IPS-15b (cell line): ENCODE results near the gene SYT8.

ENCODE experiments used
- H3K27me3 ChIP-seq: one replicate; pipeline ENCODE4 v1.6.1; 2013; ENCODE audit warnings: low read length; ENCODE audit not compliant: control insufficient read depth, insufficient read depth
- H3K36me3 ChIP-seq: one replicate; pipeline ENCODE4 v1.6.1; 2013; ENCODE audit warnings: low read length; ENCODE audit not compliant: control insufficient read depth, insufficient read depth
- H3K4me1 ChIP-seq: one replicate; pipeline ENCODE4 v1.6.1; 2013; ENCODE audit warnings: mild to moderate bottlenecking, low read length; ENCODE audit not compliant: control insufficient read depth, insufficient read depth
- H3K4me3 ChIP-seq: one replicate; pipeline ENCODE4 v1.5.1; 2013; ENCODE audit warnings: low read depth, low read length
- H3K9ac ChIP-seq: one replicate; pipeline ENCODE4 v1.6.1; 2013; ENCODE audit warnings: low read depth, mild to moderate bottlenecking, low read length
- H3K9me3 ChIP-seq: one replicate; pipeline ENCODE4 v1.6.1; 2013; ENCODE audit warnings: mild to moderate bottlenecking, low read length; ENCODE audit not compliant: control insufficient read depth, insufficient read depth

The SYT8 gene

DNA sequence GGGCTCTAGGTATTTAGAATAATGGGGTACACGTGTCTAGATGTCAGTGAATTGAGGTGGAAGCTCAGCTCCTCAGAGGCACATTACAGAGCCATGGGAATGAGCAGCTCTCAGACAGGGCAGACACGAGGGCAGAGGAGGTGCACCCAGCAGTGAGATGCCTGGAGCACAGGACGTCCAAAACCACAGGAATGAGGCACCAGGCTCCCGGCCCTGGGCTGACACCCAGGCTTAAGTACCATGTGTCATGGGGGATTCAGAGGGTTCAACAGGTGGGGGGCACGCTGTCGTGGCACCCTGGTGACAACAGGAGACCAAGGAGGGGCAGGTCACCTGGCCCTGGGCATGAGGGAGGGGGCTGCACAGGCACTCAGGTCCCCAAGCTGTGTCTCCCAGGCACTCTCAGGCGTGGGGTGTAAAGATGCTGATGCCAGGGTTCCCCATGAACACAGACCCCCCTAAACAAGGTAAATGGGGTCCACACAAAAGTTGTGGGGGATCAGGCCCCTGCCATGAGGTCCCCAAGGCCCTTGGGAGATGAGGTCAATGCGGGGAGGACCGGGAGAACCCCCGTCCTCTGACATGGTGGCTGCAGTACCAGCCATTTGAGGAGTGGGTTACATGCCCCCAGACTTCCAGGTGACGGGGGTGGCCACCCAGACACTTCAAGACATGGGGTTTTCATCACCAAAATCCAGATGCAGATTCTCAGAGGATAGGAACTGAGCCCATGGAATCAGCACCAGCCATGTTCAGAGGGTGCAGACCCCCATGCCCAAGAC is 5.6 kb upstream of the SYT8 start:
- Histone ChIP-seq H3K36me3 (no peaks in the 10 kb centered on the region), H3K4me3 (no peak overlapping the region), H3K4me1 (no peaks in the 10 kb centered on the region), H3K9me3 (no peaks in the 10 kb centered on the region), H3K9ac (no peak overlapping the region), H3K27me3 (no peaks in the 10 kb centered on the region)

DNA sequence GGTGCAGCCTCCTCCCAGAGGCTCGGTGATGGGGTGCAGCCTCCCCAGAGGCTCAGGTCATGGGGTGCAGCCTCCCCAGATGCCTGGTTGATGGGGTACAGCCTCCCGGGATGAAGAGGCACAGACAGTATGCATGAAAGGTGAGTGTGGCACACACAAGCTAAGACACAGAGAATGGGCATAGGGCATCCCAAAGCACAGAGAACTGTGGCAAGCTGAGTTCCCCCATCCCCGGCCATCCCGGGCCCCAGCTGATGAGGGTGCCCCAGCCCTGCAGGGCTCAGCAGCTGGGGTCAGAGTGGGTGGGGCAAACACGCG is 4.8 kb upstream of the SYT8 start:
- no peak overlapping the region for H3K9ac ChIP-seq
- no peaks in the 10 kb centered on the region for H3K9me3 ChIP-seq
- no peaks in the 10 kb centered on the region for H3K27me3 ChIP-seq
- H3K36me3 ChIP-seq, result no peaks in the 10 kb centered on the region
- H3K4me1 ChIP-seq, result no peaks in the 10 kb centered on the region
- no peak overlapping the region for H3K4me3 ChIP-seq

DNA sequence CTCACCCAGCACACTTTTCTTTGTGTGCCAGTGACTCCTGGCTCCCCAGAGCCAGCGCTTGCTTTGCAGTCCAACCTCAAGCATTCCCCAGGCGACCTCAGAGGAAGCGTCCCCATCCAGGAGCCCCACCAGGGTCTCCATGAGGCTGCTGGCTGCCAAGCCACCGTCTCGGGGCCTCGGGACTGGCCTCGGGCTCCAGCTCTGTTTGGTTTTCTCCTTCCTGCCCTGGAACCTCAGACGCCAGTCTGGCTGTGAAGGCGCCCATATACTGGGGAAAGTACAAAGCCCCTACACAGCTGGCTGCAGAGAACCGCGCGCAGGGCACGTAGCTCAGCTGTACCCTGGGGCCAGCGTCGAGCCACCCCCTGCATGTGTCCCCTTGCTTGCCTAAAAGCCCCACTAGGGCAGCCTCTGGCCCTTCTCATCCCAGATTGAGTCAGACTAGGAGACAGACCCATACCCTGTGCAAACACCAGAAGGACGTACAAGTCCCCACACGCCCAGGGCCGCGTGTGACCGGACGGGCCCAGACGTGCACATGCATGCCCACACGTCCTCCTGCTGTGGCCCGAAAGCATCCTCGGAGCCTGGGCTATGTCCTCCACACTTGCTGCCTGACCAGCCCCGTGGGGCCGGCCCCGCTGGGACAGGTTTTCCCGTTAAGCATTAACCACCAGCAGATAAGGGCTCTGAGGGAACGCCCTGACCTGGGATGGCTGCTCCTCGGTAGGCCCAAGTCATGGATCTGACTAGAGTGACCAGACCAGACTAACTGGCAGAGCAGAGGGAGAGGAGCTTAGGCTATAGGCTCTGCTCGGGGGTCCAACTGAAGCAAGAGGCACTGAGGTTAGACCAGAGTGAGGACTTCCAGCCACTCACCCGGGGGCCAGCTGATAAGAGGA is 4.2 kb upstream of the SYT8 start:
- no peaks in the 10 kb centered on the region for H3K27me3 ChIP-seq
- no peaks in the 10 kb centered on the region for H3K9me3 ChIP-seq
- H3K36me3 ChIP-seq, result no peaks in the 10 kb centered on the region
- no peak overlapping the region for H3K4me3 ChIP-seq
- no peak overlapping the region for H3K9ac ChIP-seq
- no peaks in the 10 kb centered on the region for H3K4me1 ChIP-seq

DNA sequence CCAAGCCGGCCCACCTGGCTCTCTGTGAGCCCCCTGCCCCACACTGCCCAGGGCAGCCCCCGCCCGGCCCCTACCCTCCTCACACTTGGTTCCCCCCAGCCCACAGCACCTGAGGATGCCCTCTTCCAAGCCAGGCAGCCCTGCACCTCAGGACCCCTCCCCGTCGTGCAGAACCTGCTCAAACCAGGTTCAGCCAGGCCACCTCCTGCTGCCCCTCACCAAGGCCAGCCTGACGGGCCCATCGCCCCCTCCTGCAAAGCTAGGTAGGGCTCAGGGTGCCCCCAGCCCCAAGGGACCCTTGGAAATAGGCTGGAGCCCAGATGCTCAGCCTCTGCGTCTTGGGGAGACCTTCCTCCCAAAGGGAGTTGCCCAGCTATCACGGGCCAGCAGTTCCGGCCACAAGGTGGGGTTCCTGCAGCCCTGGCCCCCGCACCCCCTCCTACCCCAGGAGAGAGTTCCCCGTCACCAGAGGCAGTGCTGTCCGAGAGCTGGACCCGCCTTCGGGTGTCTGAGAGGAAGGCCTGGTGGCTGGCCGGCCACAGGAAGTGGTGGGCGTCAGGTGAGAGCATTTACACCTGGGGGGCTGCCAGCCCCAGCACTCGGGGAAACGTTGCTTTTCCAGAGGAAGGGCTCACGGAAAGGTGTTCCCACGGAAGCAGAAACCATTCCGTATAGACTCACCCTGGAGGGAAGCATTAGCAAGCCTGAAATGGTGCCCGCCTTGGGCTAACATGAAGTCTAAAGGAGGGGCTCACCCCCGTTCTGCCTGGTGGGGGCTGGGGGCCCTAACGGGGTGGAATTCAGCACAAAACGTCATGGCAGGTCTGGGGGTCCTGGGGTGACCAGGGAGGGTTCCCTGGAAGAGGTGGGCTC is 3.2 kb upstream of the SYT8 start:
- Histone ChIP-seq H3K9ac (no peak overlapping the region), H3K4me1 (no peaks in the 10 kb centered on the region), H3K4me3 (no peak overlapping the region), H3K36me3 (no peaks in the 10 kb centered on the region), H3K27me3 (no peaks in the 10 kb centered on the region), H3K9me3 (no peaks in the 10 kb centered on the region)

DNA sequence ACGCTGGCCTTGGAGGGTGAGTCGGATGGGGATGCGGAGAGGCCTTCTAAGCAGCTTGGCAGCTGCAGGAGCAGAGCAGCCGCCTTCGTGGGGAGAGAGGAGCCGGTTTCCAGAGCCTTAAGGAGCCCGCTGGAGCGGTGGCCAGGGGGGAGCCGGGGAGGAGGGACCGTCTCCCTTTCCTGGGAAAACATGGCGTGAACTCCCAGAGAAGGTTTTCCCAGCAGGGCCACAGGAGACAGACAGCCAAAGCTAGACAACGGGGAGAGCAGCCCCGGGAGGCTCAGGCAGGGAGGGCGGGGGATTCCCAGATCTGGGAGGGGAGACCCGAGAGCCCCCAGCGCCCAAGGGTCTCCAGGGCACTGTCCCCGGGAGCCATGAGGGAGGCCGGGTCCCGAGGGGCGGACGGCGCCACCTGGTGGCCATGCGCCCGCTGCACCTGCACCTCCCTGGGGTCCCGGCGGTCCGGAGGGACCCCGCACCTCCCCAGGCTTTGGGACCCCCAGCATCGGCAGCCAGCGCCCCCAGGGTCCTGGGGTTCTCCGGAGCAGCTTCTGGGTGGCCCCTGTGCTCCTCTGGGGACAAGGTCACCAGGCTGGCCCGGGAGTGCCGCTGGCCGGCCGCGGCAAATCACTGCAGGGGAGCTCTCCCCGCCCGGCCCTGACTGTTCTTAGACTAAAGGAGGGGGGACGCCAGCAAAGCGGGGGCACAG is 2.4 kb upstream of the SYT8 start:
- Histone ChIP-seq H3K9me3 (no peaks in the 10 kb centered on the region), H3K9ac (no peak overlapping the region), H3K27me3 (no peaks in the 10 kb centered on the region), H3K36me3 (no peaks in the 10 kb centered on the region), H3K4me1 (no peaks in the 10 kb centered on the region), H3K4me3 (peak overlapping the region; percentile 35)

DNA sequence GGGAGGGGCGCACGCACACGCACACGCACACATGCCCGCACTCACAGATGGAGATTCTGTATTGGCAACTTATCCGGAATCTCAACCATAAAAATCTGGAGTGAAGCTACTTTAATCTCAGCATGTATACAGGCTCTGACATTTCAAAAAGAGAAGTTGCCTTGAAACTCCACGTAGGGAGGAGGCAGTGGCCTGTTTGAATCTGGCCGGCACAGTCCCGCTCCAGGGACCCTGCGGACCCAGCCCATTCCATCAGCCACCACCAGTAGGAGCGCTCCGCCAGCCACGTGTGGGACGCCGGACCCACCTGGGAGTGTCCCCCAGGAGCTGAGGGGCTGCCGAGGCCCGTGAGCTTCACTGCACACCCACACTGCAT is 1.9 kb upstream of the SYT8 start:
- peak overlapping the region; percentile 35 for H3K4me3 ChIP-seq
- no peaks in the 10 kb centered on the region for H3K9me3 ChIP-seq
- no peaks in the 10 kb centered on the region for H3K4me1 ChIP-seq
- H3K9ac ChIP-seq, result no peak overlapping the region
- H3K27me3 ChIP-seq, result no peaks in the 10 kb centered on the region
- H3K36me3 ChIP-seq, result no peaks in the 10 kb centered on the region

DNA sequence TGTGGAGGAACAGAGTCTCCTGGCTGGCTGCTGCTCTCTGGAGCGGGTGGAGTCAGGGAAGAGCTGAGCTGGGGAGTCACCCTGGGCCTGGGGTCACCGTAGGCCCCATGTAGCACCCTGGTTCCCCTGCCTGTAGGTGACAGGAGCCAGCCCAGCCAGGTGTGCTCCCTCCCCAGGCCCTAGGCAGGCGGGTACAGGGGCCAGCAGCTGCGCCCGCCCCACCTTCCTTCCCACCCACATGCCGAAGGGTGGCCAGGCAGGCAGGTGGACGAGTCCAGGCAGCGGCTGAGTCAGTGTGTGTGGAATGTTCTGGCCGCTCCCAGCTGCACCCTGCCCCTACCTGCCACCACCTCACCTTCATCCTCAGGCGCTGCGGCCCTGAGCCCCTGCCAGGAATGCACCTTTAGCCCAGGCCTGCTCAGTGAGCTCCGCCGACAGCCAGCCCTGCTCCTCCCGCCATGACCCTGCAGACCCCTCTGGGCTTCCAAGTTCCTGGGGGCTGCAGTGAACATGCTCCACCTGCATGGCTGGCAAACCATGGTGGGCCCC is 654 bp upstream of the SYT8 start:
- no peaks in the 10 kb centered on the region for H3K36me3 ChIP-seq
- H3K27me3 ChIP-seq, result no peaks in the 10 kb centered on the region
- H3K9ac ChIP-seq, result no peak overlapping the region
- H3K4me1 ChIP-seq, result no peaks in the 10 kb centered on the region
- H3K4me3 ChIP-seq, result no peak overlapping the region
- H3K9me3 ChIP-seq, result no peaks in the 10 kb centered on the region

DNA sequence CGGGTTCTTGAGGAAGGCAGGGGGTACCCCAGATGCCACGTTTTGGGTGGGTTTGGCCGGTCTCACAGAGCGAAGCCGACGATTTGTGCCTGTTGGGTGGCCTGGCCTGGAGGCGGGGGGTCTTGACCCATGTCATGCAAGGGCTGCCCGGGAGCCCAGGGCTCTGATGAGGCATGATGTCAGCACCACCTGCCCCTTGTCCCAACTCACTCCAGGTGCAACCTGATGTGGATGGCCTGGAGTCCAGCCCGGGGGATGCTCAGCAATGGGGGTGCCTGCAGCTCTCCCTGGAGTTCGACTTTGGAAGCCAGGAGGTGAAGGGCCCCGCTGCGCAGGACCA is 851 bp downstream of the SYT8 start:
- no peaks in the 10 kb centered on the region for H3K4me1 ChIP-seq
- no peak overlapping the region for H3K4me3 ChIP-seq
- H3K27me3 ChIP-seq, result no peaks in the 10 kb centered on the region
- no peaks in the 10 kb centered on the region for H3K9me3 ChIP-seq
- H3K36me3 ChIP-seq, result no peaks in the 10 kb centered on the region
- no peak overlapping the region for H3K9ac ChIP-seq

- no peak overlapping the region for H3K9ac ChIP-seq
- no peaks in the 10 kb centered on the region for H3K9me3 ChIP-seq
- no peaks in the 10 kb centered on the region for H3K4me1 ChIP-seq
- H3K4me3 ChIP-seq, result no peak overlapping the region
- no peaks in the 10 kb centered on the region for H3K36me3 ChIP-seq
- H3K27me3 ChIP-seq, result no peaks in the 10 kb centered on the region
Measured at GRCh38 chr11:1836011-1836945, 1.5 kb downstream of the SYT8 start.

DNA sequence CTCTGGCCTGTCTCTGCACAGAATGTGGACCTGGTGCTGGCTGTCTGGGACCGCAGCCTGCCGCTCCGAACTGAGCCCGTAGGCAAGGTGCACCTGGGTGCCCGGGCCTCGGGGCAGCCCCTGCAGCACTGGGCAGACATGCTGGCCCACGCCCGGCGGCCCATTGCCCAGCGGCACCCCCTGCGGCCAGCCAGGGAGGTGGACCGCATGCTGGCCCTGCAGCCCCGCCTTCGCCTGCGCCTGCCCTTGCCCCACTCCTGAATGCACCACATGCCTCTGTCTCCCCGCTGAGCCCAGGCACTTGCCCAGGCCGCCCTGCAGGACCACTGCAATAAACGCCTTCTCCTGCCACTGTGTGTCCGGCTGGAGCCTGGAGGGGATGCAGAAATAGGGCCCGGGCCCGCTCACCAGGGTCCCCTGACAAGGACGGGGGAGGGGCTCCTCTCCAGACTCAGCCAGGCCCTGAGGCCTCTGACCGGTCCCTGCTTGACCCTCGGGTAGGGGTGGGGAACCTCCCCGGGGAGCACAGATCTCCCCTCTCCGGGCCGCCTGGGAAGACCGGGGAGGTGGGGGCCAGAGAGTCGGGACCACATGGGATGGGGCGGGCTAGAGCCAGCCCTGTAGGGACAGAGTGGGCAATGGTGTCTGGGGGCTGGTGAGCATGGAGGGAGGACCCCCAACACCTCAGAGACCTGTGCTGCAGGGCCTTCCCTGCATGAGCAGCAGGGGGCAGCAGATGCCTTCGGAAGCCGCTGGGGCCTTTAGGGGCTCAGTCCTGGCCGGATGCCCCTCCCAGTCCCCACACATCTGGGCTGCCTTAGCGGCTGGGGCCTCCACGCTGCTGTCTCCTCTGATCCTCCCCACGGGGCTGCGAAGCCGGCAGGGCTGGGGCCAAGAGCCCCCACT is 2.6 kb downstream of the SYT8 start:
- Histone ChIP-seq H3K9me3 (no peaks in the 10 kb centered on the region), H3K36me3 (no peaks in the 10 kb centered on the region), H3K27me3 (no peaks in the 10 kb centered on the region), H3K9ac (no peak overlapping the region), H3K4me1 (no peaks in the 10 kb centered on the region), H3K4me3 (no peak overlapping the region)
